Hematopoietic multipotent progenitor cell treated with erythropoietin and hydrocortisone succinate and interleukin-3 and kit ligand, for 4 days (in vitro differentiated cells): ENCODE data around the gene SYMPK.

ENCODE experiments used
- DNase-seq: peaks from one replicate; pipeline ENCODE4 v3.0.0-alpha.2; 2015

The SYMPK gene

GRCh38 chr19:45779231-45780145 lies 83.5 kb downstream of the SYMPK start:
- DNase-seq: peak; percentile 95

GRCh38 chr19:45778010-45778661 lies 84.8 kb downstream of the SYMPK start:
- no peak for DNase-seq

GRCh38 chr19:45777395-45777961 lies 85.5 kb downstream of the SYMPK start:
- no peak for DNase-seq

- no peak for DNase-seq
These were observed 88.2 kb downstream of the SYMPK start for GRCh38 chr19:45774765-45775164.

- DNase-seq: peak; percentile 22
These were observed 89.6 kb downstream of the SYMPK start for GRCh38 chr19:45773384-45773783.

- no peak for DNase-seq
These were observed 90.0 kb downstream of the SYMPK start for GRCh38 chr19:45772912-45773311.

- DNase-seq: peak; percentile 29
These were observed 90.7 kb downstream of the SYMPK start for GRCh38 chr19:45772130-45772840.

GRCh38 chr19:45771311-45771933 lies 91.5 kb downstream of the SYMPK start:
- DNase-seq: no peak

- DNase-seq: peak; percentile 98
These were observed 92.5 kb downstream of the SYMPK start for GRCh38 chr19:45770192-45771101.

GRCh38 chr19:45769821-45770191 lies 93.1 kb downstream of the SYMPK start:
- peak; percentile 79 for DNase-seq

- DNase-seq: peak; percentile 98
These were observed 93.8 kb downstream of the SYMPK start, which contains the start of gene SIX5 for GRCh38 chr19:45768984-45769782. TSS of gene SIX5 (minus strand) at chr19:45769252. CDS start at chr19:45768844, 408 bp downstream.

GRCh38 chr19:45768655-45768983 lies 94.3 kb downstream of the SYMPK start:
- DNase-seq: peak; percentile 65

GRCh38 chr19:45767881-45768654 lies 94.9 kb downstream of the SYMPK start:
- DNase-seq: peak; percentile 60

GRCh38 chr19:45767410-45767880 lies 95.5 kb downstream of the SYMPK start:
- DNase-seq: no peak

GRCh38 chr19:45766869-45767346 lies 96.0 kb downstream of the SYMPK start:
- no peak for DNase-seq

GRCh38 chr19:45766296-45766868 lies 96.6 kb downstream of the SYMPK start:
- no peak for DNase-seq

- no peak for DNase-seq
These were observed 97.1 kb downstream of the SYMPK start for GRCh38 chr19:45765702-45766295.
